ENCODE results near the gene LIN7C.
"Not testable (repeated sequence)": the region's sequence is repeated elsewhere in the genome, so short reads cannot be mapped to it uniquely, and the experiment has no call there.

LIN7C gene, protein sequence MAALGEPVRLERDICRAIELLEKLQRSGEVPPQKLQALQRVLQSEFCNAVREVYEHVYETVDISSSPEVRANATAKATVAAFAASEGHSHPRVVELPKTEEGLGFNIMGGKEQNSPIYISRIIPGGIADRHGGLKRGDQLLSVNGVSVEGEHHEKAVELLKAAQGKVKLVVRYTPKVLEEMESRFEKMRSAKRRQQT

DNA sequence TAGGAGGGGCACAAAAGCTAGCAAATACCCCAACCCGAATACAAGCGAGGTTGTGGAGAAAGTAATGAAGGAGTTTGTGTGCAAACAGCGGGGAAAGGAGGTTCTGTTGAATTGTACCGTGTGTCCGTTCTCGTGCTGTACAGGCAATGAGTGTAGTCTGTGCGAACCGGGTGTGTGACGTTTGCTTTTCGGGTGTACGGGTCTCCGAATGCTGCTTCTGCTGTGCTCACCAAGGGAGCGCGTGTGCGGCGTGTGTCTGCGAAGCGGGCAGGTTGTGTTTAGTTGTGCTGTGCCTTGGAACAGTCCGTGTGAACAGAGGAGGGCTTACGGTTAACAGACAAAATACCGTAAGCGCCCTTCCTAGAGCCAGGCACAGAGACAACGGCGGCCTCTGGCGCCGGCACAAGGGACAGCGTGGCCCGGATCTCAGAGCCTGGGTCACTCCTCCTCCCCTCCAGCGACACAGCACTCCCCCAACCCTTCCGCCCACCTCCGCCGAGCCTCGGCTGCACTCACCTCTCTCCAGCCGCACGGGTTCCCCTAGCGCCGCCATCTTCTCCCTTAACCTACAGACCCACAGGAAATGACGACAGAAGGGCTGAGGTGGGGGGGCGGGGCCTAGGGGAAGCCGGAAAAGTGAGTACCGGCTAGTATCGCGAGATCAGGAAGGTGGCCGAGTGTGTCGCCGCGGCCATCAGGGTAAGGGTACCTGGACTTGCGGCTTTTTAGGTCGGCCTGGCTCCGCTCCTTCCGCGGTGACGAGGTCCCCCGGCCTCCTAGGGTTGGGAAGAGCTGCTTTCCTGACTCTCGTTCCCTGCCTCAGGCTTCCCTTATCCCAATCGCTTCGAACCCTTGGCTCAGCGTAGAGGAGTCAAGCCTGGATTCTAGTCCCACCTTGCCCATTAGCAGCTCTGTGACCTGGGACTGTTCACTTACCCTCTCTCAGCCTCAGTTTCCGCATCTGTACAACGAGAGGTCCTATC, at the start of gene LIN7C:
LIN7C (minus strand) TSS at position 570 of the 983 bp plus-strand sequence; CDS start at position 553, 17 bp downstream.
- DNase-seq: peak; percentile 95 to 99 (median 98)

DNA sequence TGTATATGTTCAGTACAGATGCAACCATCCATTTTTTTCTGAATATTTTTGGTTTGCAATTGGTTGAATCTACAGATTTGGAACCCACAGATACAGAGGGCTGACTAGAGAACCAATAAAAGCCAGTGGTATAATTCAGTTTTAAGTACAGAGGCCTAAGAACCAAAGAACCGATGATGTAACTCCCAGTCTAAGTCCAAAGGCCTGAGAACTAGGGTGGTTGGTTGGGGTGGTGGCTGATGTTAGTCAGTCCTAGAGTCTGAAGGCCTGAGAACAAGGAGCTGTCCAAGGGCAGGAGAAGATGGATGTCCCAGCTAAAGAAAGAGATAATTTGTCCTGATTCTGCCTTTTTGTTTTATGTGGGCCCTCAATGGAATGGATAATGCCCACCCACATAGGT, 48.7 kb upstream of the LIN7C start:
- DNase-seq: no peak

DNA sequence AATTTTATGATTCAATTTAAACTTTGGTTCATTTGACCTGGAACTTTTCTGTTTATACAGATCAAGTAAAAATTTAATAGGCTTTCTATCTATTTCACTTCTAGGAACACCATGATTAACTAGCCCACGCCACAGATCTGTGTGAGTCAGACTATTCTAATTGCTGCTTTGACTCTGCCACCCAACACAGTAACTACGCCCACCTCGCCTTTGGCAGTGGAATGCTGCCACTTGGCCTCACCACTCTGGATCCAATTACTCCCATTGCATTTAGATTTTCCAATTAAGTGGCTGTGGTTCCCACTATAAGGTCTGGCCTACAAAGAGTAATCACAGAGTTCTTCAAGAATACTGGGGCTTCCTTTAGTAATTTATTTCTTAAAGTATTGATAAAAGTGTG, 46.6 kb upstream of the LIN7C start:
- no peak for DNase-seq

DNA sequence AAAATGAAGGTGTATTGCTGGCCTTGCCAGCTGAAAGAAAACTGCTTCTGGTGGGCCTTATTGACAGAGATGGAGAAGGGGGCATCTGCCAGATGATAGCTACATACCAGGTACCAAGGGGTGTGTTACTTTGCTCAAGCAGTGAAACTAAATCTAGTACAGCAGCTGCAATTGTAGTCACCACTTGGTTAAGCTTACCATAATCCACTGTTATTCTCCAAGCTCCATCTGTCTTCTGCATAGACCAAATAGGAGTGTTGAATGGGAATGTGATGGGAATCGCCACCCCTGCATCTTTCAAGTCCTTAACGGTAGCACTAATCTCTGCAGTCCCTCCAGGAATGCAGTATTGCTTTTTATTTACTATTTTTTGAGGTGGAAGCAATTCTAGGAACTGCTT, 45.8 kb upstream of the LIN7C start:
- DNase-seq: no peak

DNA sequence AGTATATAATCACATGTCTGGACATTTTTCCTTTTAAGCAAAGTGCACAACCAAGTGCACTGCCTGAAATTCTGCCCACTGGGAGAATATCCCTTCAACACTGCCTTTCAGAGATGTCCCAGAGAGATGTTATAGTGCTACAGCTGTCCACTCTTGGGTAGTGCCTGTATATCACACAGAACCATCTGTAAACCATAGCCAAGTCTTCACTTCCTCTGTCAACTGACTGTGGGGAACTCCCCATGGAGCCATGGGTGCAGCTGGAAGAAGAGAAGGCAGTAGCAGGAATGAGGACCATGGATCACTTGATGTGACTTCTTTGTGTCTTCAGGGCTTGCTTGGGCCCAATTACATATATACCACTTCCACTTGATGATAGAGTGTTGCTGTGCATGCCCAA, 44.6 kb upstream of the LIN7C start:
- peak in 1 of 3 donors; percentile 4 for DNase-seq

DNA sequence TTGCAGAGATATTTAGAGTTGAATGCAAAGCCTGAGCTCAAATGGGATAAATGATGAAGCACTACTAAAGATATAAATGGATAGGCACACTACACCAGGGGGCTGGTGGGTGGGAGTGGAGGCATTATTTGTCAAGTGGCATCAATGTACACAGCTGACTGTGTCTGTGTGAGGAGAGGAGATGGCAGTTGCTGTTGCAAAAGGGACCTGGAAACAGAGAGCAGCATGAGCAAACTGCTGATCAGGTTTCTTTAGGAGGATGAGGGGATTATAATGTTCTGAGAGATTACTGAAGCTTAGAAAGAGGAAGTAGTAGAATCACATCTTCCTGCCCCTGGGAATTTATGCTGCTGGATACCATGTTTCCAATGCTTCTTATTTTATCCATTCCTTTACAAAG, 39.4 kb upstream of the LIN7C start:
- DNase-seq: no peak

DNA sequence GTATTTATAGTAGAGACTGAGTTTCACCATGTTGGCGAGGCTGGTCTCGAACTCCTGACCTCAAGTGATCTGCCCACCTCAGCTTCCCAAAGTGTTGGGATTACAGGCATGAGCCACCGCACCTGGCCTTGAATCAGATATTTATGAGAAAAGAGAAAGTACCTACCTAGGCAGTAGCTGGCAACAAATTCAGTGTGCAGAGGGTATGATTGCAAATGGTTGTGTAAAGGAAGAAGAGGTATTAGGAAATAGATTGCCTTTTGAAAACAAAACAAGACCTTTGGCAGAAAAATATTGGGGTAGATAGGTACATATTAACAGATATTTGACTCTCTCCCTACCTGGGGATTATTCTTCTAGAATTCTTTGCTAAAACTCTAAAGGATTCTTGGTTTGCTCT, 38.5 kb upstream of the LIN7C start:
- no peak for DNase-seq

DNA sequence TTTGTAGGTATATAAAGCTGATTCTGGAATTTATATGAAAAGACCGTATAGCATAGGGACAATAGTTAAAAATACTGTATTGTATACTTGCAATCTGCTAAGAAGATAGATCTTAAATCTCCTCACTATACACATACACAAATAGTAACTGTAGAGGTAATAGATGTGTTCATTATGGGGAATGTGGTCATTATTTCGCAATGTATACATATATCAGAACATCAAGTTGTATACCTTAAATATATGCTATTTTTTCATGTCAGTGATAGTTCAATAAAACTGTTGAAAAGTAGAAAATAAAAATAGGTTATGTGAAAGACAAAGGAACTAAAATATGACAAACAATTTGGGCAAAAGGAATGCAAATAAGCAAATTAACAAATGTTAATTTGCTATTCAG, 35.2 kb upstream of the LIN7C start:
- DNase-seq: no peak

DNA sequence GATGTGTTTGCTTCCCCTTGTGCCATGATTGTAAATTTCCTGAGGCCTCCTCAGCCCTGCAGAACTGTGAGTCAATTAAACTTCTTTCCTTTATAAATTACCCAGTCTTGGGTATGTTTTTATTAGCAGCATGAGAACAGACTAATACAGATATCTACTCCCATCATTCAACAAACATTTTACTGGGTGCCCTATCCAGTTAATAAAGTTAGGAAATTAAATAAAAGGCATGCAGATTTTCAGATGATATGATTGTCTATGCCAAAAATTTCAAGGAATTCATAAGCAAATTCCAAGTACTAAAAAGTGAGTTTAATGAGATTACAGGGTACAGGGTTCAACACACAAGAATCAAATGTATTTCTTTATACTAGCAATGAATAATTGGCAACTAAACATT, 33.5 kb upstream of the LIN7C start:
- DNase-seq: no peak

DNA sequence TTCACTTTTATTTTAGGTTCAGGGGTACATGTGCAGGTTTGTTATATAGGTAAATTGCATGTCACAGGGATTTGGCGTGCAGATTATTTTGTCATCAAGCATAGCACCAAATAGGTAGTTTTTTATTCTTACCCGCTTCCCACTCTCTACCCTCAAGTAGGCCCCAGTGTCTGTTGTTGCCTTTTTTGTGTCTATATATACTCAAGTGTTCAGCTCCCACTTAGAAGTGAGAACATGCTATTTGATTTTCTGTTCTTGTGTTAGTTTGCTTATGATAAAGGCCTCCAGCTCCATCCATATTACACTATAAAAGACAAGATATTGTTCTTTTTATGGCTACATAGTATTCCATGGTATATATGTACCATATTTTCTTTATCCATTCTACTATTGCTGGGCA, 28.5 kb upstream of the LIN7C start:
- DNase-seq: no peak

DNA sequence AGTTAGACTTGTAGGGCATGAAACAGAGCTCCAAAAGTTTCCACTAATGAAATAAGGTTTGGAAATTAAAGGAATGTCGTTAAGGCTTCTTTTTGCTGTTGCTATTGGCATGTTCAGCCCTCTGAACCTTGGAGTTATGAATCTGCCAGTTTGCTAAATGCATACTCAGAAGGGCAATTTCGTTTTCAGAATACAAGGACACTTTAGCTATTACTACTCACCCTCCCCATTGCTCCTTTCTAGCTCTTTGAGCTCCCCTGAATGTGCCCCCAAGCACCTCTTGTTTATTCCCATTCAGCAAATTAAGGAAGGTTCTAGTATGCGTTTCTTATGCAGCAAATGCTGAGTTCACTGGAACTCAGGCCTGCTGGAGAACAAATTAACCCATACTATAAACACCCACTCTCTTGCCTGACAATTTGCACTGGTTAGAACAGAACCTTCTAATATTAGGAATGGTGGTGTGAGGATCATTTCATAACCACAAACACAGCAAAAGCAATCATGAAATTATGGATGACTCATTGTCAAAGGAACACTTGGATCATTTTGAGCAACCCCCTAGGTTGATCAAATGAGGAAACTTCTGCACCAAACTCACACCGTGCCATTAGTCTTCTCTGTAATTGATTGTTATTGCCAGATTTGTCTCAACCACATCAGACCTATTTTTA, 26.2 kb upstream of the LIN7C start:
- DNase-seq: peak; percentile 30 to 39 (median 31)

DNA sequence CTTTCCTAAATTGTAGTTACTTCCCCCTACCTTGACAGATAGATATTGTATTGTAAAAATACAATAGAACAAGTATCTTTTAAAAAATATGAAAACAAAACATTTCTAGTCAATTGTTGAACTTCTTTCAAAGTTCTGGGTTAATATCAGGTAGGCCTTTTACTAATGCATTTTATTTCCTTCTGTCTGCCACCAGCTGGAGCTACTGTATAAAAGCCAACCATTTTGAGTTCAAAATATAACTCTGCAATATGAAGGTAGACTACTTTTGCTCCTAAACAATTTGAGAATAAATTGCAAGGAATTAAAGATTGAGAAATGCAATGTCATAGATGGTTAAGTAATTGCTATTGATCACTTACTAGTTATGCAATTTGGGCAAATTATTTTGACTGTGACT, 22.1 kb upstream of the LIN7C start:
- DNase-seq: no peak

DNA sequence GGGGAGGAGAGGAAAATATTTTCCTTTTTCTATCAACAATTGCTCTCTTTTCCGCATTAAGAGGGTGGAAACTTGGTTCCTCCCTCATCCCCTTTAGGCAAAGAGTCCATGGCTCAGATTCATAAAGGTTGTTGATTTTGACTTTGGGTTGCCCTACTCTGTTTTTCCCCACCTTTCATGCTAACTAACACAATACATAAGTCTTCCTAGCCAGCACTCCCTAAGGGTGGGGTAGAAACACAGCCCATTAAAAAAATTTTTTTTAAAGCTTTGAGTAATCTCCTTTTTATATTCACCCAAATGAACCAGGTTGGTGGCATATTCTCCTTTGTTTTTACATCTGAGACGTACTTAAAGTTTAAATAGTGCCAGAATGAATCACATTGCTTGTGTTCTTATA, 20.0 kb upstream of the LIN7C start:
- DNase-seq: no peak

DNA sequence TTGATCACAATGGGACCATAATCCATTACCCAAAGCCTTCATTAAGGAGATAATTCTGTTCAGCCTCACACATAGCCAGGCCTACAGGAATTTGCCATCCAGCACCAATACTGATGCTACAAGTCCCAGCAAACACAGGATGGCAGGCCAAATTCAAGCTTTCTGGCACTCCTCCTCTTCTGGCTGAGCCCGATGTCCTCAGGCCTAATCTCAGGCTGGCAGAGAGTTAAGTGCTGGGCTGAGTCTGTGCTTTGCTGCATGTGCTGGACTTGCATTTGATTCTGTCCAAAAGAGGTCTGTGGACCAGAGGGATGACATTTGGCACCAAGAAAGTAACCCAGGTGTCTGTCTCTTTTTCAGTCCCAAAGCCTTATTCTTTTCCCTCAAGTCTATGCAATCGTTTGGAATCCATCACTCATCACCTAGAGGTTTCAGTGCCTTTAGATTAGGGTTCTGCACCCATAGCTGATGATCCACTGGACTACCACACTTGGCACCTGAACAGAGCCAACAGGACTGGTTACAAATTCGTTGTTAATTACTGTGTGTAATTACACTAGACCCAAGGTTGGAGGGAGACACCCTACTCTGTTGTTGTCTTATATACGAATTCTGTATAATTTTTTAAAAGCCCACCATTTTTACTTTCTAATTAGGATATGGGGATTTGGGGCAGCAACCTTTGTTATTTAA, 19.4 kb upstream of the LIN7C start:
- no peak for DNase-seq

DNA sequence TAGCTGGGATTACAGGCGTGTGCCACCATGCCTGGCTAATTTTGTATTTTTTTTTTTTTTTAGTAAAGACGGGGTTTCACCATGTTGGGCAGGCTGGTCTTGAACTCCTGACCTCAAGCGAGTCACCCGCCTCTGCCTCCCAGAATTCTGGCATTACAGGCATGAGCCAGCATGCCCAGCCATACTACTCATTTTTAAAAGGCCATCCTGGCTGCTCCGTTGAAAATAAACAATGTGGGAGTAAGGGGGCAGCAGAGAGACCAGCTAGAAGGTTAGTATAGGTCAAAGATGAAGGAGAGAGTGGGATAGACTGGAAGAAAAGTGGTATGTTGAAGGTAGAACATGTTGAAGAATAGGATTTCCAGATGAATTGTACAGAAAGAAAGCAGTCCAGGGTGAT, 17.6 kb upstream of the LIN7C start:
- peak in 2 of 3 donors; percentile 24 to 38 for DNase-seq

DNA sequence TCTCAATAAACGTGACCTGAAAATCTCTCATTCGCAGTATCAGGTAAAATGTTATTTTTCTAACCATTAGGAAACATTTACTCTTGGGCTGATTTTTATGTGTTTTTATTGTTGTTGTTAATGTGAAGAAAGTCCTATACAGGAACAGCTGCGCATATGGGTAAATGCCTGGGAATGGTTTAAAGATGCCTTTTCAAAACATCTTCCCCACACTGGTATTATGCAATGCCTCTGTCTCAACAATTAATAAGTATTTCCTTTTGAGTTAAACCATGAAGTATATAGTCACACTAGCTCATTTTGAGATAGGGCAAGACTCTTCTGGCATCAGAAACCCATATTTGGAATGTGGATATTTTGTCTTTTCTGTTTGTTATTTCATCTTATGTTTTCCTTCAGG, 13.7 kb upstream of the LIN7C start:
- DNase-seq: no peak

DNA sequence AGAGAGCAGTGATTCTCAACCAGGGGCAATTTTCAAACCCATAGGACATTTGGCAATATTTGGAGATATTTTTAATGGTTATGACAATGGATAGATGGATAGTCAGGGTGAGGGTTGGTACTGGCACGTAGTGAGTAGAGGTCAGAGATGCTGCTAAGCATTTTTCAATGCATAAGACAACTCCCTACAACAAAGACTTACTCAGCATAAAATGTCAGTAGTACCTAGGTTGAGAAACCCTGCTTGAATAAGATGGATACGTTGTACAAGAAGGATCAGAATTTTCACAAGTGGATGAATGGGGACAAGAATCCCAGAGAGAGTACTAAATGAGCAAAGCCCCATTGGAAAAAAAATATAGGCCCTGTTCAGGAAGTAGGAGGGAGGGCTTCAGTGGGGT, 11.9 kb upstream of the LIN7C start:
- DNase-seq: no peak

DNA sequence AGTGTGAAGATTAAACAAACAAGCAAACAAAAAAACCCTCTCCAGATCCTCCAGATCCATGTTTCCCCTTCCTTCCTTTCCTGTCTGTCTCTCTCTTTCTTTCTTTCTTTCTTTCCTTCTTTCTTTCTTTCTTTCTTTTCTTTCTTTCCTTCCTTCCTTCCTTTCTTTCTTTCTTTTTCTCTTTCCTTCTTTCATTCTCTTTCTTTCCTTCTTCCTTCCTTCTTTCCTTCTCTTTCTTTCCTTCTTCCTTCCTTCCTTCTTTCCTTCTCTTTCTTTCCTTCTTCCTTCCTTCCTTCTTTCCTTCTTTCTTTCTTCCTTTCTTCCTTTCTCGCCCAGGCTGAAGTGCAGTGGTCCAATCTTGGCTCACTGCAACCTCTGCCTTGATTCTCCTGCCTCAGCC, 10.9 kb upstream of the LIN7C start:
- DNase-seq: not testable (repeated sequence)

DNA sequence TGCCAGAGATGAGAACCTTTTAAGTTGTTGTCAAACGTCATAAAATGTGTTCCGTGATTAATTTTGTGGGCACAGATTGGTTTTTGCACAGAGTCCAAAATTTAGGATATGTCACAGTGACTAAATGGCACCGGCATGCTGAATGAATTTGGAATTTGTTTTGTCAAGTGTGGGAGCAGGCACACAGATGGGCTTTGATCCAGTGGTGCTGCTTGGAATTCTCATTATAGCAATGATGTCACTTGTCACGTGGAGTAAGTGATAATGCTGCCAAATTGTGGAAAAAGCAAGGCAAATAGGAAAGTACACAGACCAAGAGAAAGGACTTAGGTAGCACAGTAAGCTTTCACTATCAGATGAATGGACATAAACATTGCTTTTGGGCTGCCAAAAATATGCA, 8.0 kb upstream of the LIN7C start:
- no peak for DNase-seq

DNA sequence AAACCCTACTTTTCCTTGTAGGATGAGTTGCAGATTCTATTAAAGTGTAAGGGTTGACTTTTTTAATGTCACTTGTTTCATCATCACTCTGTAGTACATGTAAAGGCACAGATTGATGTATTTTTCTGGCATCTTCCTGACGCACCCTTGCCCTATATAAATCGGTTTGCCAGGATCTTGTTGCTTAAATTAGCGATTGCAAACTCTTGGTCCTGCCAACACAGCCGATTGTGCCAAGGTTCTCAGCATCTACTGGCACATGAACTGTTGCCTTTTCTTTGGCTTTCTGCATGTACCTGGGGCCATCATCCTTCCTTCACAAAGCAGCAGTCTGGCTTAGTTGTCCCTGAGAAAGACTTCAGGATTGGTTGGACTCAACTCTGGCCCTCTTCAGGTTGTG, 7.5 kb upstream of the LIN7C start:
- DNase-seq: no peak

DNA sequence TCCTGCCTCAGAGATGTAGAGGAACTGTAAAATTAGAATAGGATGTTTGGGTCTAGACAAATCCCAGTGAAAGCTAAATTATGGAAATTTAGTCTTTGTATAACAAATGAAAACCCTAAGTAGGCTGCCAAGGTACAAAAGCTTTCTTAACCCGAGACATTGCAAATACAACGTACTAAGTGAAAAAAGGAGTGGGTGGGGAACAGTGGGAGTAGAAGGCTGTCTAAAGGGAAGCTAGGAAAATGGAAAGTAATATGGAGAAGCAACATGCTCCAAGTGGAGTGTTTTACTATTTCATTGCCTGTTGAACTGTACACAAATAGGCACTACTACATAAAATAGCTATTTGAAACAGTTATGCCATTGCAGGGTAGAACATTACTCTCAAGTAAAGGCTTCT, 6.8 kb upstream of the LIN7C start:
- peak in 2 of 3 donors; percentile 22 to 26 for DNase-seq

DNA sequence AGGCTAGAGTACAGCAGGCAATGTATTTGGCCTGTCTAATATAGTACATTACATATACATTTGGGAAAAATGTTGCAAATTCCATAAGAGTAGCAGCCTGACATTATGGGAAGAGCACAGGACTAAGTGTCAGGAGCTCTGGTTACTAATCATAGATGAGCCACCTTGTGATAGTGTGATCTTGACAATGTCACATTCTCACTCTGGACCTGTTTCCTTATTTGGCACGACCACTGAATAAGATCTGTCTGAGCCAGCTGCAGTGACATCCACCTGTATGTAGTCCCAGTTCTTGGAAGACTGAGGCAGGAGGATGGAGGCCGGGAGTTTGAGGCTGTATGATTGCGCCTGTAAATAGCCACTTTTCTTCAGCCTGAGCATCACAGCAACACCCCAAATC, 5.7 kb upstream of the LIN7C start:
- no peak for DNase-seq

DNA sequence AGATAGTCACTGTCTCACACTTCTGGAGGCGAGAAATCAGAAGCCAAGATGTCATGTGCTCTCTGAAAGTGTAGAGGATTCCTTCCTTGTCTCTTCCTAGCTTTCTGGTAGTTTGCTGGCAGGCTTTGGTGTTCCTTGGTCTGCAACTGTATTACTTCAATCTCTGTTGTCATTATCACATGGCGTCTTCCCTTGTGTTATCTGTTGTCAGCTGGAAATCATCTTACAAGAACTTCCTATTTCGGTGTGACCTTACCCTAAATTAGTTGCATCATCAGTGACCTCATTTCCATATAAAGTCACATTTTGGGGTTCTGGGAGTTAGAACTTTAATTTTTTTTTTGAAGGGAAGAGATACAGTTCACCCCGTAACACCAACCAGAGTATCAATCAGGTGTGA, 3.3 kb upstream of the LIN7C start:
- DNase-seq: peak; percentile 67 to 84 (median 83)

Measured in suppressor macrophage treated with lipopolysaccharide for 1 hour (primary cell).